GM21381 (cell line): ENCODE measurements around the gene MECP2.
A peak's percentile ranks its signal among the peaks of the same experiment; 100 is the strongest.

Experiments used
- ATAC-seq: cut with Tn5 transposase; IDR thresholded peaks from one replicate; pipeline ENCODE4 v1.9.1; 2021; ENCODE audit warnings: mild to moderate bottlenecking, moderate library complexity; ENCODE audit not compliant: unreplicated experiment

MECP2 gene

GRCh38 chrX:154038656-154039055 is 58.9 kb downstream of the MECP2 start:
- no peak for ATAC-seq

- no peak for ATAC-seq
These were observed 59.8 kb downstream of the MECP2 start for GRCh38 chrX:154037754-154038153.

GRCh38 chrX:154036513-154036912 is 61.0 kb downstream of the MECP2 start:
- ATAC-seq, result no peak

DNA sequence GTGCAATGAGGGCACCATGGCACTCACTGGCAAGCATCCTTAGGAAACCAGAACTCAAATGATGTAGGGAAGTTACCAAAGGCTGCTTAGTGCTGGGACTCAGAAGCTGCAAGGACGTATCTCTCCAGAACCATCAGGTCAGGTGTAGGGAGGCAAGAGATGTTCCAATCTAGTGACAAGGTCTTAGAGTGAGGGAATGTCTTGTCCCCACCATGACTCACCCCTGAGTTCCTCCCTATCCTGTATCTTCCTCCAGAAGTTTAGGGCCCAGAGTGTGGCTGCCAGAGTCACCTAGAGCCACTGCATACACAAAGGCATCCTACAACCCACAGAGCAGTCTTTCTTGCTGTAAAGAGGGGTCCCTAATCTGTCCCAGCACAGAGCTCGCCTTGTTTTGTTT is 63.7 kb downstream of the MECP2 start:
- no peak for ATAC-seq

GRCh38 chrX:154032653-154033052 is 64.9 kb downstream of the MECP2 start:
- ATAC-seq, result no peak

GRCh38 chrX:154032160-154032559 is 65.4 kb downstream of the MECP2 start:
- no peak for ATAC-seq

DNA sequence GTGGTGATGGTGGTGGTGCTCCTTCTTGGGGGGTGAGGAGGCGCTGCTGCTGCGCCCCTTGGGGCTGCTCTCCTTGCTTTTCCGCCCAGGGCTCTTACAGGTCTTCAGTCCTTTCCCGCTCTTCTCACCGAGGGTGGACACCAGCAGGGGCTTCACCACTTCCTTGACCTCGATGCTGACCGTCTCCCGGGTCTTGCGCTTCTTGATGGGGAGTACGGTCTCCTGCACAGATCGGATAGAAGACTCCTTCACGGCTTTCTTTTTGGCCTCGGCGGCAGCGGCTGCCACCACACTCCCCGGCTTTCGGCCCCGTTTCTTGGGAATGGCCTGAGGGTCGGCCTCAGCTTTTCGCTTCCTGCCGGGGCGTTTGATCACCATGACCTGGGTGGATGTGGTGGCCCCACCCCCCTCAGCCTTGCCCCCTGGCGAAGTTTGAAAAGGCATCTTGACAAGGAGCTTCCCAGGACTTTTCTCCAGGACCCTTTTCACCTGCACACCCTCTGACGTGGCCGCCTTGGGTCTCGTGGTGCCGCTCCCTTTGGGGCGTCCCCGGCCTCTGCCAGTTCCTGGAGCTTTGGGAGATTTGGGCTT is 66.7 kb downstream of the MECP2 start:
- ATAC-seq, result no peak

GRCh38 chrX:154030266-154030665 is 67.3 kb downstream of the MECP2 start:
- ATAC-seq, result no peak

DNA sequence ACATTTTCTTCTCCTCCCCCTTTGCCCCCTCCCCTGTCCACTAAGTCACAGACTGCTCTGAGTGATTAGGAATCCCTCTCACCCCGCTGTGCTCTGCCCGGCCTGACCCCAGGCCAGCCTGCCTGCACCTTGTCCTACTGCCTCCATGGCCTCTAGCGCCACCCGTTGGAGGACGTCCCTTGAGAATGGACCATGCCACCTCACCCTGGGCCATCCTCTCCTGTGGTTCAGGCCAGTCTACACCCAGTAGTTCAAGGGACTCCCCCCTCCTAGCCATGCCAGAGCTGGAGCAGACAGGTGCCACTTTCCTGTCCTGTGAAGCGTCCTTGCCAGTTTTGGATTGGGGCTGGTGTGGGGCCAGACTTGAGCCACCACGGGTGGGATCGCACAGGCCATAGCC is 68.1 kb downstream of the MECP2 start:
- ATAC-seq, result no peak

DNA sequence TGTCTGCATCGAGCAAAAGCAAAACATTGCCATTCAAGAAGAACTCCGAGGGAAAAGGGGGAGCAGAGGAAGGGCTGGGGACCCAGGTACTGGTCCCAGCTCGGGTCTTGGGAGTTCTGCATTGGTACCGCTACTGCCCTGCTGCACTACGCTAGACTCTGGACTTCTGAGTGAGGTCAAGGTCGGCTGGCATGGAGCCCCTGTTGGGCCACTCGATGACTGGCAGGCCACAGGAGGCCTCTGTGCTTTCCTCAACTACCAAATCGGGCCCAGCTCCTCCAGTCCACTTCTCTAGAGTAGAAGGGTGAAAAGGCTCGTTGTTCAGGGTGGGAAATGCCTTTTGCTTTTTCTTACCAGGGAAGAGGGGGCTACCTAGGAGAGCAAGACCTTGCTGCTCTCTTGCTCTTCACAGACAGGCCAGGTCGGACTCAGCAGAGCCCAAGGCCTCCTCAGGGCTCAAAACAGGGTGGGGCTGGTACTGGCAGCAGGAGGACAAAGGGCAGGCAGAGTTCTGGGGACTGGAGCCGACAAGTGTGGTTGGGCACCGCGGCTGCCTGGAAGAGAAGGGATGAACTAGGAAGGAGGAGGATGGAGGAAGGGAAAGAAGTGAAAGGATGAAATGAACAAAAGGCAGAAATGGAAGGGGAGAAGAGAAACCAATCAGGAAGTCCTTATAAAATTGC is 68.9 kb downstream of the MECP2 start:
- ATAC-seq, result no peak

GRCh38 chrX:154027986-154028385 is 69.5 kb downstream of the MECP2 start:
- ATAC-seq, result no peak

DNA sequence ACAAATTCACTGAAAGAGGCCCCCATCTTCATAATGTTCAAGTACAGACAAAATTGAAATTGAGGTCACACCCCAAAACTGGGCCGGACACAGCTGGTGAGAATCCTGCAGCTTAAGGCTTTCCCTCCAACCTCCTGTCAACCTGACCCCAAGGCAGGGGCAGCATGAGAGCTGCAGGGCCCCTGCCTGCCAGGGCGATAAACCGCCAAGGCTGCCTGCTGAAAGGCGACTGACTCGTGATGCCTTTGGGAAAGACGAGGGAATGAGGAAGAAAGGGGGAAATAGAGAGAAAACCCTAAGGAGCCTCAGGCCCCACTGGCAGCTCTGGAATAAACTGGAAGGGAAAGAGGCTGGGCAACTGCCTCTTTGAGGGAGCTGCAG is 70.5 kb downstream of the MECP2 start:
- no peak for ATAC-seq

GRCh38 chrX:154026136-154027021 is 71.1 kb downstream of the MECP2 start:
- ATAC-seq, result no peak

GRCh38 chrX:154025230-154025629 is 72.3 kb downstream of the MECP2 start:
- no peak for ATAC-seq

- no peak for ATAC-seq
These were observed 73.2 kb downstream of the MECP2 start for GRCh38 chrX:154024271-154024670.

DNA sequence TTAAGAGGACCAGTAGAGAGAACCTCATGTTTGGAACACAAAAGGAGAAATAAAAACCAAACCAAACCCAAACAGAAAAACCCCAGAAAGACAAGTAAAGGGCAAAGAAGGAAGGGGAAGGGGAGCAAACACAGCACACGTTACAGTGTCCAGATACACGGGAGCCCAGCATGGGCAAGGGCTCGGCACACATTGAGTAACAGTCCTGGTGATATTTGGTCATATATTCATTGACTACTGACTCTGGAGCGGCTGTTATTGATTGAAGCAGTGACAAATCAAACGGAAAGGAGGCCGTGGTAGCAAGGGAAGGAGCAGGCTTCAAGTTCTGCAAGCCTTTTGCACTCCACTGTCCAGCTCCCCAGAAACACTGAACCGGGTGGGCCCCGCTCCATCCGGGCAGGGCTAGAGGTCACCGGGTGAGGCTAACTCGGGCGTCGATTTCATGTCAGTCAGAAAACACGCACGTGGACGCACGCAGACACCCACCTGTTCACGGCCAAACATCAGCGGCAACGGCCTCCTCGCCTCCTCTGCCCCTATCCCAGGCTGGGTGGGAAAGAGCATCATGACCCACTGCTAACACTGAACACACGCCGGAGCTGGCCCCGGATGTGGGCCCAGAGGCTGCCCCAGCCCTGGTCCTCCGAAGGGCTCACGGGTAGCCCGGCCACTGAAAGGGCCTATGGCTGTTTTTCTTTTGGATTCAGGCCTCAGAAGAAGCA is 74.1 kb downstream of the MECP2 start:
- no peak for ATAC-seq

GRCh38 chrX:154022108-154022507 is 75.4 kb downstream of the MECP2 start:
- no peak for ATAC-seq

DNA sequence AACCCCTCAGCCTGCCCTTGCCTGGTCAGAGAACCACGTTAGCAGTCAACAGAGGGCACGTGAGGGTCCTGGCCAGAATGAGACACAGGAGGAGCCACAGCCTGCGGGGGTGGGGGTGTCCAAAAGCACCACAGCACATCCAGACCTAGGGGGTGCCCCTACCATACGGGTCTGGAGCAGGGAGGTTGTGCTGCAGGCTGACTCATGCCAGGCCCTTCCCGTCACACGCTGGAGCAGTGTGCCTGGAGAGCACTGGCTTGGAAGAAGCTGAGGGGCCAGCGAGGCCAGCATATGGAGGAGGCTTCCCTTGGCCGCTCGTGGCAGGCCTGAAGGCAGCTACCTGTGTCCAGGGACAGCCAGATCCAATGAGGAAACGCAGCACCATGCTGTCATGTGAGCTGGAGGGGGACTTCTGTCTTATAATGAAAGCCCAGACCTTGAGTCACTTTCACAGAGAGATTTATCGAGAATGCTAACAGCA is 76.3 kb downstream of the MECP2 start:
- ATAC-seq, result no peak

DNA sequence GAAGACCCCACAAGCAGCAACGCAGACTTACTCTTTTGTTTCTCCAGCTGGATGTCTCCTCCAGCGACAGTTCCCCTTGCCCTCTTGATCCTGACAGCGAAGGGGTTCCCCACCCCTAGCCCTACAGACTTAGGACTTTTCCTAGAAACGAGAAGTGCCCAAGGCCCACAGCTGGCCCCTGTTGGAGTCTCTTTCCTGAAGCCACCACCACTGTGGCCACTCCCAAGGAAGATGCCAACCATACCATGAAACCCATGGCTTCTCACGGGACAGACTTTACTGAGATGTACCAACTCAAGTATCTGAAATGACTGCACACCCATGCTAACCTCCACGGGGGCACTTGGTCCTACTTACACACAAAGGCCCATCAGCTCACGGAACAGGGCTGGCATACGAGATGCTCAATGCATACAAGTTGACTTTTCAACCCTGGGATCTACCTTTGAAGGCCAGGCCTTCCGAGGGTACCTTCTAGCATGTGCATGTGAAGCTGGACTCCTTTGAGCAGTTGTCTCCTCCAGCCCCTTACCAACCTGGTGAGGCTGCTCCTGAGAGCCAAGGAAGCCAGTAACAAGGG is 76.9 kb downstream of the MECP2 start:
- no peak for ATAC-seq

GRCh38 chrX:154019633-154020528 is 77.6 kb downstream of the MECP2 start, which contains the start of gene IRAK1:
Gene IRAK1 (minus strand): TSS chrX:154019902. CDS start chrX:154019812, 90 bp downstream.
- ATAC-seq, result peak; percentile 77
